Renal cortical epithelial cell (primary cell): ENCODE data around the gene KRTAP5-3. TPM values are rescaled to one million over a fixed set of nuclear protein-coding genes. Genes with fewer than 3 reads are reported as not detected.
"Not testable (repeated sequence)": the region's sequence is repeated elsewhere in the genome, so short reads cannot be mapped to it uniquely, and the experiment has no call there.

Source experiments
- DNase-seq: peaks from one replicate; pipeline ENCODE4 v3.0.0-alpha.2; 2011; ENCODE audit warnings: low read depth
- total RNA-seq: library from RNA; depleted of rRNA; stranded (reverse); fragments of >200 nt; gene quantifications from 2 replicates; pipeline ENCODE4 v1.2.3, GENCODE V29; 2014

The KRTAP5-3 gene, protein sequence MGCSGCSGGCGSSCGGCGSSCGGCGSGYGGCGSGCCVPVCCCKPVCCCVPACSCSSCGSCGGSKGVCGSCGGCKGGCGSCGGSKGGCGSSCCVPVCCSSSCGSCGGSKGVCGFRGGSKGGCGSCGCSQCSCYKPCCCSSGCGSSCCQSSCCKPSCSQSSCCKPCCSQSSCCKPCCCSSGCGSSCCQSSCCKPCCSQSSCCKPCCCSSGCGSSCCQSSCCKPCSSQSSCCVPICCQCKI
- not detected in 2 replicates for total RNA-seq

DNA sequence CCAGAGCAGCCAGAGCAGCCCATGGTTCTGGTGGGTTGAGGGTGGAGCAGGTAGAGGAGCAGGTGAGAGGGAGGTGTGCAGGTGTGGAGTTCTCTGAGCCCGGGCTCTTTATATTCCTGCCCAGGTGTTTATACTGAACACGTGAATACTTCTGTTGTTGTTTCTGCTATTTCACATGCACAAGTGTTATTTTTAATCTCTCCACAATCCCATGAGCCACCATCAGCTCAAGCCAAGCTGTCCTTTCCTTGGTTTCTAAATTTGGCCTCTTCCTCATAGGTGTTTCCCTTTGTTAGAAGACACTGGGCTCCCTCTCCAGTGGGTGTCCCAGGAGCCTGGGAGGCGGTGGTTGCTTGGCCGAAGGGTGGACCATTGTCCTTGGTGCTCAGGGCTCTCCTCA is at the start of gene KRTAP5-3:
TSS of gene KRTAP5-3 (minus strand) at position 101 of the 400 bp plus-strand sequence. CDS start at position 23, 78 bp downstream.
- no peak for DNase-seq

DNA sequence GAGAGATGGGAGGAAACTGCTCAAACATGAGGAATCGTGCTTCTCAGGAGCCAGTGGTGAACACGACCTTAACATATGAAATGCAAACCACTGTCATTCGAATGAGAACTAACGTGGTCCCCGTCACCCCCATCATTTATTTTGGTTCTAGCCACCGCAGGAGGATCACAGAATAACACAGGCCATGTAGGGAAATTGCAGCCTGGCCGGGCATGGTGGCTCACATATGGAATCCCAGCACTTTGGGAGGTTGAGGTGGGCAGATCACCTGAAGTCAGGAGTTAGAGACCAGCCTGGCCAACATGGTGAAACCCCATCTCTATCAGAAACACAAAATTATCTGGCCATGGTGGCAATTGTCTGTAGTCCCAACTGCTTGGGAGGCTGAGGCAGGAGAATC is 48.4 kb upstream of the KRTAP5-3 start:
- DNase-seq = no peak

DNA sequence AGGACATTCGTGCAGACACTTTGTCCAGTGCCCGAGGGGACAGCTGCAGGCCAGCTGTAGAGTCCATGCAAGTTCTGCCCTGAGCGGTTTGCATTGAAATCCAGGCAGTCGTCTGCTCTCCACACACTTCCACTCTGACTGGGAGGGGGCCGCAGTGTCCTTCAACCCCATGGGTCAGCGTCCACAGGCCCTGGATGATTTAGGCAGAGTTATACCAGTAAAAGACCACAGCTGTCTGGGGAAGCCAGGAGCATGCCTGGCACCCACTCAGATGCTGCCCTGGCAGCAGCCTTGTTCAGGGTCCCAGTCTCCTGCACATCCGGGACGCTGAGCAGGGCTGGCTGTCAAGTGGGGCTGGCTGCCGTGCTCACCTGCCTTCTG is 47.8 kb upstream of the KRTAP5-3 start:
- DNase-seq = no peak

DNA sequence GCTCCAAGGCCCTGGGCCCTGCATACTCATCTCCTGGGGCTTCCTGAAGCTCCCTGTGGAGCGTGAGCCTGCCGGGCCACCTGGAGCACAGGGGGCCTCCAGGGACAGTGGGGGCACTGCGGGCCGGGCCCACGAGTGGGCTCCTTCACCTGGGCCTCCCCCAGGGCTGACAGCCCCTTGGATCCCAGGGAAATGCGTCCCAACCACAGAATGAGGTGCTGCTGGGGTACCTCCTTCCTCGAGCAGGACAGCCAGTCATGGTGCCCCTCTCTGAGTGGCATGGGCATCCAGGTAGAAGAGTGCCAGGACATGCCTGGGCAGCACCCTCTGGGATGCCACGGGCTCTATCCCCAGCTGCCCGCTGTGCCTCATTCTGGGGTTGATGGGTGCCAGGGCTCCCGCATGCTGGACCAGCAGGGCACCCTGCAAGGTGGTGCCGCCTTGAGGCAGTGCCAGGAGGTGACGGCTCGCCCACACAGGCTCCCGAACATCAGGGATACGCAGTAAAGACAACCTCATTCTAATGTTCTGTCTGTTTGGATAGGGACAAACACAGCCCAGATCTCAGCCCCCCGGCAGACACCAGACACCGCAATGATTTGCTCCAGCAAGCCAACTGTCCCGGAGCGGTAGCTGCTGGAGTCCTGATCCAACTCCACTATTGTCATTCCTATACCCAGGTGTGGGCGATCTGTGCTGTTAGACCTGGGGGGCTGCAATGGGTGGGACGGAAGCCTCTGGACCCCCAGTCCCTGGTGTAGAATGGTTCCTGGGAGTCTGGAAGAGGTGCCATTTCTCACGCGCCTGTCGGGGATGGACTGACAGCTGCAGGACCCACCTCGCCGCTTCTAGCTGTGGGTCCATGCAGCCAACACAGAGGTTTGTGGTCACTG is 47.2 kb upstream of the KRTAP5-3 start:
- no peak for DNase-seq

DNA sequence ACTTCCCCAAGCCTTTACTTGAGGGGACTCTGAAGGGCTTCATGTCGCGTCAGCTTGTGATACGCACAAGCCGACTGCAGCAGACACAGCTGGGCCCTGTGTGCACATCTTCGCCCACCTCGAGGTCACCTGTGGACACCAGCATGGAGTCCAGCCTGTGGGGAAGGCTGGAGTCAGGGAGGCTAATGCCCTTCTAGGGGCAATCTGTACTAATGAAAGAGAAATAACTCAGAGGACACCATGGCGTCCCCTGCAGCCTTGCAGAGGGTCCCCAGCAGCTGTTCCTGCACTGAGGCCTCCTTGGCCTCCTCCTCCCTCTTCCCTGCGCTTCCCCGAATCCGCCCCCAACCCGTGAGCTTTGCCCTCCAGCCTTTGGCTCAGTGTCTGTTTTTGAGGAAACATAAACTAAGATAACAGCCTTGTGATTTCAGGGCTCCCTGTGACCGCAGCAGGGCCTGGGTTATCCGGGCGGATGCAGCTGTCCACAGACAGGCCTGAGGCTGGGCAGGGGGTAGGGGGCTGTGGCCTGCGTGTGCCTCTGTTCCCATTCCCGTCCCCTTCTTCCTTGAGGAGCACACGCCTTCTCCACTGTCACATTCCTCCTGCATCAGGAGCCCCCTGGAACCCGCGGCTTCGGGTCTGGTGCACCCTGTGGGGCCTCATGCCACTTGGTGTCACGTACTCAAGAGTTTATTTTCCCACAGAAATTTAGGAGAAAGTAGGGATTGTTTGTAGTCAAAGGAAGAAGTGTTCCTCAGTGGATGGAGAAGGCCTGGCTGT is 46.3 kb upstream of the KRTAP5-3 start:
- DNase-seq = no peak

DNA sequence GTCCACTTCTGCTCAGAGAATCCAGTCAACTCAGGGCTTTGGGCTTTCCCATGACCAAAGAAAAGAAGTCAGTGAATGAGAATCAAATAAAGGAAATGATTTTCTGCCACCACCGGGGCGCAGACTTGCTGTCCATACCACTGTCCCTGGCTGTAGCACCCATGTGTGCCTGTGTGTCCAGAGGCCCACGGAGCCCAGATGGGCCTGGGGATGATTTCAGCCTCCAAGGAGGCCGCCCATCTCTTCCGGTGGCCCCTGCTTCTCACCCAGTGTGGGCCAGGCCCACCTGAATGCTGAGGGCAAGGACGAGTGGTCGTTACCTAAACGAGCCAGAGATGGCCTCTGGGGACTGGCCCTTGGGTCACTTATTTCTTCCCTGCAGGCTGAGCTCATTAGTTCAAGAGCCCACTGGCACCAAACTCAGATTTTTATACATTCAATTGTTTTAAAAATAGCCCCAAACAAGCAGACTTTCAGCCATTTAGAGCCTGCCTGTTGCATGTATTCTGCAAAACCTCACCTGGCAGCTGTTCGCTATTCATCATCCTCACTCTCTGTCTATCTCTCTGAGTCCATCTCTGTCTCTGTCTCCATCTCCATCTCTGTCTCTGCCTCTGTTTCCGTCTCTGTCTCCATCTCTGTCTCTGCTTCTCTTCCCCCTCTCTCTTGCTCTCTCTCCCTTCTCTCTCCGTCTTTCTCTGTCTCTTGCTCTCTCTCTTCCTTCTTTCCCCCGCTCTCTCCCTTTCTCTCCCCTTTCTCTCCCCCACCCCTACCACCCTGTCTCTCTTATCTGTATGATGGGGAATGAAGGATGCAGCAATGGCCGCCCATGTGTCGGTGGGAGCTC is 45.5 kb upstream of the KRTAP5-3 start:
- DNase-seq = no peak

DNA sequence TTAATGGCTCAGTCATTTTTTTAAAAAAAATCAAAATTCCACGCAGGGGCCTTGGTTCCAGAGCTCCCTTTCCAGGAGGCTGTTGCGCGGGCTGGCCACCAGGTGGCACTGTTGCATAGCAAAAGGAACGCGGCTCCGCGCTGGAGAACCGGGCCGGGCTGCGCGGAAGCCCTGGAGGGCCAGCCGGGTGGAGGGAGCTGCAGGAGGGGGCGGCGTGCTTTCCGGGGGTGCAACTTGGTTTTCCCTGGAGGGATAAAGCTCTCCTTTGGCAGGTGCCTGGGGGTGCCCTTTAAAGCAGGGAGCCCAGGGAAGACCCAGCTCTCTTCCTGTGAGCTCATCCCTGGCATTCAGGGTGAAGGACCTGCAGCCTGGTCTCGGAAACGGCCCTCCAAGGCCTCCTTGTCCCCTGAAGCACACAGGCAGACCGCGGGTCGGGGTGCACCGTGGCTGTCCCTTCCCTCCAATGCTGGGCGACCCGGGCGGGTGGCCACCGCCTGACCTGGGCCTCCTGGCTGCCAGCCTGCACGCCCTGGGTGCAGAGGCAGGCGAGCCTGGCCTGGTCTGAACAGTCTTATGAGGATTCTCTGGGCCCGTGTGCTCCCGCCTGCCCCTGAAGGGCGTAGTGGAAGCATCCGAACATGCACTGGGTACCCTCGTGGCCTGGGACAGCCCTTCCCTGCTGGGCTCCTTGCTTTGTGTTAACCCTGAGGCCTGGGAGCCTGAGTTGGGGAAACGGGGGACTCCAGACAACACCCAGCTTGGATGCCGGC is 44.7 kb upstream of the KRTAP5-3 start:
- DNase-seq = no peak

DNA sequence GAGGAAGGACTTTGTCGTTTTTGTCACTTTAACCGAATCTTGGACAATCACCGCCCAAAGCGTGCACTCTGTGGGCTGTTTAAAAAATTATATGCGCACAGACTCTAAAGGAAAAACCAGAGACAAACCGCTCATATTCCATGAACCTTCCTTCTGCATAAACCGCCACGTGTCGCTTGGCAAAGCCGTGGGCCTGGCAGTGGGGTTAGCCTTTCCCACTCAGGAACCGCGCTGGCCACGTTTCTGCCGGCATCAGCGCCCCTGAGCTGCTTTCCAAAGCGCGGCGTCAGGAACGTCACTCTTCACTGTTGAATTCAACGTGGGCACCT is 44.1 kb upstream of the KRTAP5-3 start:
- DNase-seq = no peak

DNA sequence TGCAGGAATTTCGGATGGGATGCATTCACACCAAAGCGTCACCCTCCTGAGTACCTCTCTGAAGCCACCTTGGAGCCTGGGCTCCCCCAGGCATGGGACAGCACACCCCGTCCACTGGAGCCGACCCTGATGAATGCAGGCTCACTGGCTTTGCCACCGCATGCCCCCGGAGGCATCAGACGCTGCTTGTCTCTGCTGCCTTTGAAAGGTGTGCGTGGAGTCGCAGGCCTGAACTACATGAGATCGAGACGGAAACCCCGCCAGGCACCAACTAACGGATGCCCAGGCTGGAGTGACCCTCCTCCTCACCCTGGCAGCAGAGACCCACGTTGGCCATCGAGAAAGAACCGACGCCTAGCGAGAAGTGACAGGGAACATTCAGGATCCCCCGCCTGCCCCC is 43.8 kb upstream of the KRTAP5-3 start:
- DNase-seq = no peak

DNA sequence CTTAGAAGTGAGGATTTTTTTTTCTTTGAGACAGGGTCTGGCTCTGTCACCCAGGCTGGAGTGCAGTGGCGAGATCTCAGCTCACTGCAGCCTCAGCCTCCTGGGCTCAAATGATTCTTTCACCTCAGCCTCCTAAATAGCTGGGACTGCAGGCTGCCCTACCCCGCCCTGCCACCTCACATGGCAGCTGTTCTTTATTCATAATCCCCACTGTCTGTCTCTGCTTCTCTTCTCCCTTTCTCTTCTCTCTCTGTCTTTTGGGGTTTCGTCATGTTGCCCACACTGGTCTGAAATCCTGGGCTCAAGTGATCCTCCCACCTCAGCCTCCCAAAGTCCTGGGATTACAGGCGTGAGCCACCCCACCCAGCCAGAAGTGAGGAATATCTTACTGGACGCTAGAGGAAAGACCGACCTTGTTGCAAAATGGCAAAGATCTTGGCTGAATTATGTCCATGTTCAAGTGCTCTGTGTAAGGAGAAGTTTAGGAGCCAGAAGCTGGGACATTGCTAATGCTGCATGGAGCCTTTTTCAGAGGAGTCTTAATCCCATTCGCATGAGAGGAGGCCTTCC is 43.2 kb upstream of the KRTAP5-3 start:
- DNase-seq = no peak

DNA sequence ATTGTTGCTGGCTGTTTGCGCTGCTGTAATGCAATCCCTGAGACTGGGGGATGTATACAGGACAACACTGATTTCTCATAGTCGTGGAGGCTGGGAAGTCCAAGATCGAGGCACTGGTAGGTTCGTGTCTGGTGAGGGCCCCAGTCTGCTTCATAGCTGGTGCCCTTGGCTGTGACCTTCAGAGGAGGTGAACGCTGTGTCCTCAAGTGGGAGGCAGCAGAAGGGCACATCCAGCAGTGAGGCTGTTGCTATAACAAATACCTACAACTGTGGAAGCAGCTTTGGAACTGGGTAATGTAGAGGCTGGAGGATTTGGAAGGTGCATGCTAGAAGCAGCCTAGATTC is 42.6 kb upstream of the KRTAP5-3 start:
- DNase-seq = no peak

DNA sequence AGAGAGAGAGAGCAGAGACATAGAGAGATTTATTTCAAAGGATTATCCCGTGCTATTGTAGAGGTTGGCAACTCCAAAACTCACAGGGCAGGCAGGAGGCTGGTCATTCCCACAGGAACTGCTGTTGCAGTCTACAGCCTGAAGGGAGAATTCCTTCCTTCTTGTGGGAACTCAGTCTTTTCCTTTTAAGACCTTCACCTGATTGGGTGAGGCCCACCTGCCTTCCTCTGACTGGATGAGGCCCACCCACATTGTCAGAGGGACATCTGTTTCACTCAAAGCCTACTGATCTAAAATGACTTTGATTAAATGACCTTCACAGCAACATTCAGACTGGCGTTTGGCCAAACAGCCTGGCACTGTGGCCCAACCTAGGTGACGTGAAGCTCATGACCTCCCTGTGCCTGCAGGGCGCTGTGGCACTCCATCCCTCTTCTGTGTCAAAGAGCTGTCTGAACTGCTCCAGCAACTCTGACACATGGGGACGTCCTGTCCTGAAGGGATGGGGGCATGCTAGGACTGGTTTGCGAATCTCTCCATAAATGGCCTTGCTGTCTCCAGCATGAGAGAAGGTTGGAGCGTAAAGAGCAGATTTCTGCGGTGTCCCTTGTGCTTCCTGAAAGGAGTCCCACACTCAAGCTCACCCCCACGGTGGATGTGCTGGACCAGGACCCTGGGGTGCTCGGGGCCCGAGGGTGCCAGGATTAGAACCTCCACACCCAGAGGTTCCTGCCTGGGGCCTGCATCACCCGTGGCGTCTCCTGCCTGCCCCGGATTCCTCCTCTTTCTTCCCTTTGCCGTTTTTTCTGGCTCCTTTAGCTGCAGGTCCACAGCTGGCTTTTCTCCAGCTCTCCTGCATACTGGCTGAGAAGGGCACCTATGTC is 42.0 kb upstream of the KRTAP5-3 start:
- no peak for DNase-seq

DNA sequence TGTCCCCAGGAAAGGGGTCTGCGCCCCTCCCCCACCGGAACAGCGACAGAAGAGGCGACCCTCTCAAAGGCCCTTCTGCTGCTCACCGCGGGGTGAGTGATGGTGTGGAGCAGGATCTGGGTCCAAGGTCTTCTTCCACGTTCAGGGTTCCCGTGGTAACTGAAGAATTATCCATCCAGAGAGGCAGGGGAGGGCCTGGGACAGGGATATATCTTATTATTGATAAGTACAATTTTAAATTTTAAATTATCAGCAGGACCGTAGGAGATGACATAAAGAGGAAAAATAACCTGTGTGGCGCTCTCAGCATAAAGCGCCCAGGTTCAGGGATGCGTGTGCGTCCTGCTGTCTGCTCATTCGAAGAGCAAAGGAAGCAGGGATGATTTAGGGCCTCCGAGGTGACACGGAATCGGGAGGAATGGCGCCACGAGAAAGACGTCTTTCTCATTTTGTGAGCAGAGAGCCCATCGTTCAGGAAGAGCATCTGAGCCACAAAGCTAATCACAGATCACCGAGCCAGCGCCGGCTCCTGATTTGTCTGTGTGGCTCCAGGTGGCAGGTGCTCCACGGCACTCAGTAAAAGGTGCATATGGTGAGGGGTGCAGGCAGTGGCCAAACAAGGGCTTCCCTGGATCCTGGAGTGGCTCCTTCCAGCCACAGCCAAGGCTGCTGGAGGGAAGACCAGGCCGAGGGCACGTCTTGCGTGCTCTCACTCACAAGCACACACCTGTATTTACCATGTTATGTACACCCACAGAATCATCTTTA is 40.6 kb upstream of the KRTAP5-3 start:
- no peak for DNase-seq

DNA sequence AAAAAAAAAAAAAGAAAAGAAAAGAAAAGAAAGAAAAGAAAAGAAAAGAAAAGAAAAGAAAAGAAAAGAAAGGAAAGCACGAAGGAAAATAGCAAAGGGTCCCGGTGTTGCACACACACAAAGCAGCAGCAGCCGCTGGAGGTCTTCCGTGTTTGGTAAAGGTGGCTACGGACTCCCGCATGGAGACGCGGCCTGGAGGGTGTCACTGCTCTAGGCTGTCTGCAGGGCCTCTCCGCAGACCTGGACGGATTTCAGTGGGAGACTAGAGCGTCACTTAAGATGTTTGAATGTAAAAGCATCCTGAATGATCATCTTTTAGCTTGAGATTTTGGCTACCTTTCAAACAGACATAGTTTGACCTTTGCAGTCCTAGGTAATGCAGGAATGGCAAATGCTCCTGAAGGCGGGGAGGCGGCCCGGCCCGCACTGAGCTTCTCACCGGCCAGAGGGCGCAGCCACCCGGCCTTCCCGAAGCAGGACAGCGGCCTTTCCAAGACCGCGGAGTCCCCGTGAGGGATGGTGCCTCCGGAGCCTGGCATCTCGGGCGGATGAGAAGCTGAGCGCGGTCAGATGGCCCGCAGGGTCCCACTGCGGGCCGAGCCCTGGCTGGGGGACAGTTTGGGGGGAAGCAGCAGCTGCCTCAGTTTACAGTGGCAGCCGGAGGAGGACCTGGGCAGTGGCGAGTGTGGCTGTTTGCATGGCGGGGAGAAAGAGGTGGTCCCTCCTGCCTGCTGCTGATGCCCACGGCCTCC is 39.8 kb upstream of the KRTAP5-3 start:
- no peak for DNase-seq

DNA sequence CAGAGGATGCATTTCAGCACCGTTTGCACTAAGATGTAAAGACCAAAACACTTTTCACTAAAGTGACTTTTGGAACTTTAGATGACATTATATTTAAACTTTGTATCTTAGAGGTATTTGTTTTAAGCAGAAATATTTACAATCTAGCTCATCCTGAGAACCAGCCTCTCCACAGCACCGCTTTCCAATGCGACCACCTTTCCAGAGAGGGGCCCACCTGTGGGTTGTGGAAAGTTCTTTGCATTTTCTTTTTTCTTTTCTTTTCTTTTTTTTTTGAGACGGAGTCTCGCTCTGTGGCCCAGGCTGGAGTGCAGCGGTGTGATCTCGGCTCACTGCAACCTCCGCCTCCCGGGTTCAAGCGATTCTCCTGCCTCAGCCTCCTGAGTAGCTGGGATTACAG is 38.3 kb upstream of the KRTAP5-3 start:
- DNase-seq = not testable (repeated sequence)

DNA sequence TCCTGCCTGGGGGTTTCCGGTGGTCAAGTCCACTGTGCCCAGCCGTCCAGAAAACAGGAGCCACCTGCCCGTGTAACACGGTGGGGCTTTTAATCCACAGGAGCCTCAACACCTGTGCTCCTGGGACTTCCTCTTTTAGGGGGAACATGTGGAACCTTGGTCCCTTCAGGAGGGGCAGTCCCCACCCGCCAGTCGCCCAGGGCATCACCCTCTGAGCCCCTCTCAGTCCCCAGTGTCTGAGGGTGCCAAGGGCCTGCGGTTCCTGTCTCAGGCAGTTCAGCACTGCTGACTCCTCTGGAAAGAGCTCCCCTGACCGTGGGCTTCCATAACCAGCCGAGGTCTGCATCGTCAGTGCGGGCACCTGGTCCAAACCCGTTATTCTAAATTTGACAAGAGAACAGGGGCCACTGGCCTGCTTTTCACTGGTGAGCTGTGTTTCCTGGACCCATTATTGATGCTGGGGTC is 37.1 kb upstream of the KRTAP5-3 start:
- no peak for DNase-seq

DNA sequence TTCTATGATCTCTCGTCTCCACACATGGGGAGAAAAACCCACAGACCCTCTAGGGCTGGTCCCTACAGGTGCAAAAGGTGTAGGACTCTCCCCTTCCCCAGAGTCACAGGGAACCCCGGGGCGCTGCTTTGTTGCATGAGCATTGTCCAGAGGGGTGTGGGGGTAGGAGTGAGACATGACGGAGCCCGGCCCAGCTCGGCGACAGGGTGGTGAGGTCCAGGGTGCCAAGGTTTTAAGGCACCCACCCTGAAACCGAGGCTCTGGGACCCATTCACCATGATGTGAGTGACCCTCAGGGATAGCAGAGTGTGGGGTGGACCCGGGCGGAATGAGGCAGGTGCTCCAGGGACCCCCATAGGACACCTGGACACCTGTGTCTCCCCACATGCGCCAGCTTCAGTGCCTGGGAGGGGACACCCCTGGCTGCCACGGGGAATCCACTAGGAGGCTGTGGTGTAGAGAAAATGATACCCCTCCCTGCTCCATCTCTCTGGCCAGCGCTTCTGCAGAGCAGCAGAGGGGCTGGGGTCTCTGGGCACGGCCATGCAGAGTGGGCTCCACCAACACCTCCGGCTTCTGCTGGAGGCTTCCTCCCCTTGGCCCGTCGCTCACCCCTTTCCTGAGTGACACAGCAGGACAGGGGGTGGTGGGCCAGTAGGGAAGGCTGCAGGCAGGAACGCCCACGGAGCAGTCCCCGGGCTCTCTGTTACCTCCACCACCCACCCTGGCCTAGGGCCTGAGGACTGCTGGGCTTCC is 36.5 kb upstream of the KRTAP5-3 start:
- DNase-seq = no peak
